NCI-H526 treated with DMSO at 0.1 percent for 48 hours (cell line): ENCODE measurements around the gene ZMIZ2.
"Not testable (repeated sequence)": the region's sequence is repeated elsewhere in the genome, so short reads cannot be mapped to it uniquely, and the experiment has no call there.

Experiments
- DNase-seq: peaks from one replicate; lab custom pipeline; 2025; lab: John Stamatoyannopoulos, UW

ZMIZ2 gene

DNA sequence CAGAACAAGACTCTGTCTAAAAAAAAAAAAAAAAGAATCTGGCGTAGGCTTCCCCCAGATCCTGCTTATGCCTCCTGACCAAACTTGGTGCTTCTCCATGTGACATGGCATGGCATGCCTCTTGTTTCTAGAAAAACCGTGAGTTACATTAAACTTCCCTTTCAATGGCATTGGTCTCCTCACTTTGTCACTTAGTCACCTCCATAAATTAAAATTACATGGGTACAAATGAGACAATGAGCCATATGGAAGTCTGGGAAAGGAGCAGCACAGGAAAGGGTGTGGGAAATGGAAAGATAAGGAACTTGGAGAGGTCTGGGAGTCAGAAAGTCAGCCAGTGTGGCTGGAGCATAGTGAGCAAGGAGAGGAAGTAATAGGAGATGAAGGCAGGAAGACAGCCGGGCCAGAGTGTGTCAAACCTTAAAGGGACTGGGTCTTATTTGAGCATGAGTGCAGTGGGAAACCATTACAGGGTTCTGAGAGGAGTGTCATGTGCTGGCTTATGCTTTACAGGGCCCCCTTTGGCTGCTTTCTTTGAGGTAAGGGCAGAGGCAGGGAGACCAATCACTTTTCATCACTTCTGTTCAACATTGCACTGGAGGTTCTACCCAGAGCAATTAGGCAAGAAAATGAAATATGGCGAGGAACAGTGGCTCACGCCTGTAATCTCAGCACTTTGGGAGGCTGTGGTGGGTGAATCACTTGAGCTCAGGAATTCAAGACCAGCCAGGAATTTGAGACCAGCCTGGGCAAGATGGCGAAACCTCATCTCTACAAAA, 21.3 kb upstream of the ZMIZ2 start:
- DNase-seq = no peak

DNA sequence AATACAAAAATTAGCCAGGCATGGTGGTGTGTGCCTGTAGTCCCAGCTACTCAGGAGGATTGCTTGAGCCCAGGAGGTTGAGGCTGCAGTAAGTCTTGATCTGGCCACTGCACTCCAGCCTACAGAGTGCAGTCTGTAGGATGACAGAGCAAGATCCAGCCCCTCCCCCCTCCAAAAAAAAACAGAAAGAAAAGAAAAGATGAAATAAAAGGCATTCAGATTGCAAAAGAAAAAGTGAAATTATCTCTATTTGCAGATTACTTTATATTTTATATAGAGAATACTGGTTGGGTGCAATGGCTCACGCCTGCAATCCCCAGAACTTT, 20.7 kb upstream of the ZMIZ2 start:
- no peak for DNase-seq

DNA sequence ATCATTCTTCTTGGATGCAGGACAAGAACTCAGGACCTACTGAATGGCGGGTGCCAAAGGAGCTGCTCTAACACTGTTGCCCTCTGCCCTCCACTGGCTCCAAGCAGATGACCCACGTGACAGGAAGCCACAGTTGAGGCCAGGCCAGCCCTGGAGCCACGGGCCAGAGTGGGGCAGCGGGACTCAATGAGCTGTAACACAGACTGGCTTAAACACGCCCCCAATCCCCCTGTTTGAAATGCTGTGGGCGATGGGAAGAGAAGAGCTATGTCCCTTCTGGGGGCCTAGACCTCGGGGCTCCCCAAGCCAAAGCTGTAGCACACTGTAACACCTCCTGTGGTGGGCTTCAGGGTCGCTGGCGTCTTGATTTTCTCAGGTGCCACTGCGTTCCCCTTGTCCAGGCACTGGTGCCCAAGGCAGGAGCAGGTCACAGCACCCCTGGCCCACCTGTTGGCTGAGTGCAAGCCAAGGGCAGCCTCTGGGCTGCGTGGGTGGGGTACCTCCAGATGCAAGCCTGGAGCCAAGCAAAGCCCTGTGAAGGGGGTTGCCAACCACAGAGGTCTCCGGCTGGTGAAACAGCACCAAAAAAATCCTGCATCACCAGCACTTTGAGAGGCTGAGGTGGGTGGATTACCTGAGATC, 18.6 kb upstream of the ZMIZ2 start:
- DNase-seq = no peak

DNA sequence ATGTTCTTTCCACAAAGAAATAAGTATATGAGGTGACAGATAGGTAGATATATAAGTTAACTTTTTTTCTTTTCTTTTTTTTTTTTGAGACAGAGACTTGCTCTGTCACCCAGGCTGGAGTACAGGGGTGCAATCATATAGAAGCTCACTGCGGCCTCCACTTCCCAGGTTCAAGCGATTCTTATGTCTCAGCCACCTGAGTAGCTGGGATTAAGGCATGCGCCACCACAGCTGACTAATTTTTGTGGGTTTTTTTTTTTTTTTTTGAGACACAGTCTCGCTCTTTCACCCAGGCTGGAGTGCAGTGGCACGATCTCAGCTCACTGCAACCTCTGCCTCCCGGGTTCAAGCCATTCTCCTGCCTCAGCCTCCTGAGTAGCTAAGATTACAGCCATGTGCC, 15.7 kb upstream of the ZMIZ2 start:
- DNase-seq = not testable (repeated sequence)

DNA sequence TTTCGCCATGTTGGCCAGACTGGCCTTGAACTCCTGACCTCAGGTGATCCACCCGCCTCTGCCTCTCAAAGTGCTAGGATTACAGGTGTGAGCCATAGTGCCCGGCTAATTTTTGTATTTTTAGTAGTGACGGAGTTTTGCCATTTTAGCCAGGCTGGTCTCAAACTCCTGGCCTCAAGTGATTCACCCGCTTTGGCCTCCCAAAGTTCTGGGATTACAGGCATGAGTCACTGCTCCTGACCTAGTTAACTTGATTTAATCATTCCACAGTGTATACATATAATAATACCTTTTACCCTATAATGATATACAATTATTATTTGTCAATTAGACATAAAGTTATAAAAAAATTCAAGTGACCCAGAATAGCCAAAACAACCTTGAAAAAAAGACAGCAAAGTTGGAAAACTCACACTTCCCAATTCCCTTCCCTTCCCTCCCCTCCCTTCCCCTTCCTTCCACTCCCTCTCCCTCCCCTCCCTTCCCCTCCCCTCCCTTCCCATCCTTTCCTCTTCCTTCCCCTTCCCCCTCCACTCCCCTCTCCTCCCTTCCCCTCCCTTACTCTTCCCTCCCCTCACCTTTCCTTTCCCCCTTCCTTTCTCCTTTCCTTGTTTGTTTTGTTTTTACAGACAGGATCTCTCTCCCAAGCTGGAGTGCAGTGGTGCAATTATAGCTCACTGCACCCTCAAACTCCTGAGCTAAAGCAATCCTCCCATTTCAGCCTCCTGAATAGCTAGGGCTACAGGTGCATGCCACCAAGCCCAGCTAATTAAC, 14.8 kb upstream of the ZMIZ2 start:
- no peak for DNase-seq

DNA sequence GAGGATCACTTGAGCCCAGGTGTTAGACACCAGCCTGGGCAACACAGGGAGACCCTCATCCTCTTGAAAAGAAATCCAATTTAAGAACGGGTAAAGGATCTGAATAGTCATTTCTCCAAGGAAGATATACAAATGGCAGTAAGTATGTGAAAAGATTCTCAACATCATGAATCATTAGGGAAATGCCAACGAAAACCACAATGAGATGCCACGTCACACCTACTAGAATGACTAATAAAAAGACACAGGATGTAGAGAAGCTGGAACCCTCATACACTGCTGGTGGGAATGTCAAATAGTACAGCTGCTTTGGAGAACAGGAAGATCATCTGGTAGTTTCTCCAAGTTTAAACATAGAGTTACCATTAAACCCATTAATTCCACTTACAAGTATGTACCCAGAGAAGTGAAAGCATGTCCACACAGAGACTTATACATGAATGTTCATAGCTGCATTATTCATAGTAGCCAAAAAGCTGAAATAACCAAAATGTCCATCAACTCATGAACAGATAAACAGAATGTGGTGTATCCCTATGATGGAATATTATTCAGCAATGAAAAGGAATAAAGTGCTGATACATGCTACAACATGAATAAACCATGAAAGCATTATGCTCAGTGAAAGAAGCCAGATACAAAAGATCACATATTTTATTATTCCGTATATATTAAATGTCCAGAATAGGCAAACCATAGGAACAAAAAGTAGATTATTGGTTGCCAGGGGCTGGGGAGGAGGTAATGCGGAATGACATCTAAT, 13.1 kb upstream of the ZMIZ2 start:
- DNase-seq = no peak

DNA sequence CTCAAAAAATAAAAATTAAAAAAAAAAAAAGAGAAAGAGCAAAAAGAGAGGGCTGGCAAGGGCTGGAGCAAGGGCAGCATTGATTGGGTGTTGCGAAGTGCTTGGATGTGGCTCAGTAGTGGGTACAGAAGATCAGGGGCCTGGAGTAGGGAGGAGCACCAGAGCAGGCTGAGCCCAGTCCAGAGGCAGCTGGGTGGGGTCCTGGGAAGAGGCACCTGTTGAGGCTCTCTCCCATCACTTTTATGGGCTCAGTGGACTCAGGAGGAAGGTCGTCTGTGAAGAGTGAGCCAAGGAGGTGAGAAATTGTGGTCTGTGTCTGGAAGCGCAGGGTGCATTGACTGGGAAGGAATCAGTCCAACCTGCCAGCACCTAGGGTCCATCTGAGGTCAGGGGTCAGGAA, 11.8 kb upstream of the ZMIZ2 start:
- DNase-seq = no peak

DNA sequence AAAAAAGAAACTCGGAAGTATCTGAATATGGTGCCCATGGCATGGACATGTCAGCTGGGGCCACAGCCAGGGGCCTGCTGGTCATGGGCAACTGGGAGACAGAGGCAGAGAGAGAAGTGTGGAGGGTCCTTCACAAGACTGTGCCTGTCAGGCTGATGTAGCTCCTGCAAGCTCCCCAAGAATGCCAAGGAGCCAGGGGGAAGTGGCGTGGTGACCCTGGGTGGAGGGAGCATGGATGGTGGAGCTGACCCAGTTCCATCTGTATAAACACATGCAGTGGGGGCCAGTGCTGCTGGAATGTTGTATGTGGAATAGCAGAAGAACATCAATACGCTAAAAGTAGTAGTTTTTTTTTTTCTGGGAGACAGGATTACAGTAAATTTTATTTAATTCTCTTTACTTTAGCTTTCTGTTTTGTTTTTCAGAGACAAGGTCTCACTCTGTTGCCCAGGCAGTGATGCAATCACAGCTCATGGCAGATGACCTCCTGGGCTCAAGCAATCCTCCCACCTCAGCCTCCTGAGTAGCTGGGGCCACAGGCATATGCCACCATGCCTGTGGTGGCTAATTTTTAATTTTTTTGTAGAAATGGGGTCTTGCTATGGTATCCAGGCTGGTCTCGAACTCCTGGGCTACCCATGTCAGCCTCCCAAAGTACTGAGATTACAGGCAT, 10.5 kb upstream of the ZMIZ2 start:
- DNase-seq = no peak

DNA sequence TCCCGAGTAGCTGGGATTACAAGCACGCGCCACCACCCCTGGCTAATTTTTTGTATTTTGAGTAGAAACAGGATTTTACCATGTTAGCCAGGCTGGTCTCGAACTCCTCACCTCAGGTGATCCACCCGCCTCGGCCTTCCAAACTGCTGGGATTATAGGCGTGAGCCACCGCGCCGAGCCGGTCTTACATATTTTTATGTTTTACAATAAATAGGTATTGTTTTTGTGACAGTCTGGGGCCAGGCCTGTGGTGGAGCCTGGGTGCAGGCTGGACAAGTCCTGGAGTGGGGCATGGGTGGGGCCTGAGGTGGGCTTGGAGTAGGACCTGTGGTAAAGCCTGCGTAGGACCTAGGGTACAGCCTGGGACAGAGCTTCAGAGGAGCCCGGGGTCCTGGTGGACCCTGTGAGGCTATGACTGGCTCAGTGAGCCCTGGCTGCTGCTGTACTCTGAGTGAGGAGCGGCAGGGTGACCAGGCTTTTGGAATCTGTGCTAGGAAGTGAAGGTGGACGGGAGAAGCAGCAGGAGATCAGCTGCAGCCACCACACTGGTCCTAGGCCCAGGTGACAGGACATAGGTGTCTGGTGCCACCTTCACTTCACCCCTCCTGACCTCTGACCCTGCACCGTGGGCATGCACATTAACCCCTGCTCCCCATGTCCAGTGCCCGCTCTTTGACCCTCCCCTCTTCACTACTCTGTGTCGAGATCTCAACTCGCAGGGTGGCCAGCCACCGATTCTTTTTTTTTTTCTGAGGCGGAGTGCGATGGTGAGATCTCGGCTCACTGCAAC, 9.6 kb upstream of the ZMIZ2 start:
- DNase-seq = no peak

DNA sequence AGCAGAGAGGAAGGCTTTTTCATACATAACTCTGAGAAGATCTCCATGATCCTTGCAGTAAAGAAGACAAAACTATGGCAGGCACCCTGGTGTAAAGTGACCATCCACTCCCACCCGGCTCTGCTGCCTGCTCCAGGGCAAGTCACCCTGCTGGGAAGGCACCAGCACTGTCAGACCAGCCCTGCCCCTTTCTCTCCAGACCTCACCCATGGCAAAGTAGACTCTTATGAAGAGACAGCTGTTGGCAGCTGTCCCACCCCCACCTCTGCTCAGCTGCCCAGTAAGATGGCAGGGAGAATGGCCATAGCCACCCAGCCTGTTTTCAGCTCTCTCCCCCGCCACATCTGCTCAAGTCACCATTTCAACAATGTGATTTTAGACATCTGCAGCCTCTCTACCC, 8.6 kb upstream of the ZMIZ2 start:
- DNase-seq = no peak

DNA sequence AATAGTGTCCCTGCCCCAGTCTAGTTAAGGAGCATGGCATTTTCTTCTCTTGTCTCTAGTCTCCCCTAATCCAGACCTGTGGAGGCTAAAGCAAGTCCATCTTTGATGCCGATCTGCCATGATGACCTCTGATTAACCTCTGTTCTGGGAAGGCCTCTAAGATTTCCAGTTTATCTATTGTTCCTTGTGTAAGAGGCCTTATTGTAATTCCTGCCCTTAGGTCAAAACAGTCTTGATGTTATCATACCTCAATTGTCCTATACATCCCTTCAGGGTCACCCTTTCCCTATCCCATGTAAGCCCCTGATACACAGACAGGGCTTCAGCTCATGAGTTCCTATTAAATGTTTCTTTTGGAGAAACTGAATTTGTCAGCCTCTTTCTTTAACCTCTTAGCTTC, 4.9 kb upstream of the ZMIZ2 start:
- no peak for DNase-seq

DNA sequence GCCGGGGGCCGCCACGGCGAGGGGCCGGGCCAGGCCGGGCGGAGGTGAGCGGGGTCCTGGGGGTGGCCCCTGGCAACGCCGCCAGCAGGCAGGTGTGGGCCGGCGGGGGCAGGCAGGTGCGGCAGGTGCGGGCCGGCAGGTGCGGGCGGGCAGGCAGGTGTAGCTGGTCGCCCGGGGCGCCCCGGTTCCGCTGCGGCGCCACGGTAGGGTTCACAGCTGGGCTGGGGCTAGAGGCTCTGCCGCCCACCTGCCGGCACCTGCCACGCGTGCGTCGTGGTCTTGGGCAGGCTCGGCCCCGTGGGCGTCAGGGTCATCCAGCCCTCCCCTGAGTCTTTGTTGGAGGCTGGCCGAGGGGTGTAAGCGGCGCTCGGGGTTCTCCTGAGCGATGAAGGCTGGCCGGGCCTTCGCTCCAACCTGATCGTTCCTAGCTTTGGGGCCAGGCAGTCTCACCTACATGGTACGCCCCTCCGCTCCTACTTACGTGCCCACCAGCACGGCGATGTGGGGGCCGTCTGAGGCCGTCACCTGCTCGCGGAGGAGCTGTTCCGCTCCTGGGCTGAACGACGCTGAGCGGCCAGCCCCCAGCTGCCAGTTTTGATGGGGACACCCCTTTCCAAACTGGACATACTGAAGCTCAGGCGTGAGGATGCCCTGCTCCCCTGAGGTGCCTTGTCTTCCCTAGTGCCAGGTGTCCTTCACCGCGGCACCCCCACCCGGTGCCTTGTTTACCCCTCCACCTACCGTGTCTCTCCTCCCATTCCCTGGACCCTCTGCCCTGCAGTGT, 493 bp downstream of the ZMIZ2 start:
- peak; percentile 57 for DNase-seq

DNA sequence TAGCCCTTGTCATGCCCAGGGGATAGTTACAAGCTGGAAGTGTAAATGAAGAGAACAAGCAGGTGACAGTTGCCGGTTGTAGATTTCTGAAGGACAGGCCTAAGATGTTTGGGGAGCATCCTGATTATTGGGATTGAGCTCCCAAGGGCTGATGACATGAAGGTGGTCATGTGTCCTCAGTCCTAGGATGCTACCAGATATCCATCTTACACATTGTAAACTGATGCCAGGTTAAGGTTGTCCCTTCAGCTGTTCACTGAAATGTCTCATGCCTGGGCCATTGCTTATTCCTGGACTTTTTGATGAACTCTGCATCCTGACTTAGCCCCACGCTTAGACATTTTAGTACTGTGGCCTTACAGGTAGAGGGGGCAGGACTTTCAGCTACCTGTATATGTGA, 1.3 kb downstream of the ZMIZ2 start:
- no peak for DNase-seq

DNA sequence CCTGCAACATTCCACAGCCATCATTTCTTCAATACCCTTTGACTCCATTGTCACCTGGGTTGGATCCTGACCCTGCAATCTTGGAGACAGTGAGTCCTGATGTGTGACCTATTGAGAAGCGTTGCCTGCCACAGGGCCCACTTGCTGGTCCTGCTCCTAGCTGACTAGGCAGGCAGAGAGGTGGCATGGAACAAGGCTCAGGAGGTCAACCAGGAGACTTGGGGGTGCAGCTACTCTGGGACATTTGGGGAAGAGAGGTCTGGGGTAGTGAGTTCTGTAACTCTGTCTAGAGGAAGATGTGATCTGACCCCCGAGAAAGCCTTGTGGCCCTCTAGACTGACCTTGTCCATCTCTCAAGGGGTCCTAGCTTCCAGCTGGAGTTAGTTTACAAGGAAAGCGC, 1.8 kb downstream of the ZMIZ2 start:
- DNase-seq = no peak

DNA sequence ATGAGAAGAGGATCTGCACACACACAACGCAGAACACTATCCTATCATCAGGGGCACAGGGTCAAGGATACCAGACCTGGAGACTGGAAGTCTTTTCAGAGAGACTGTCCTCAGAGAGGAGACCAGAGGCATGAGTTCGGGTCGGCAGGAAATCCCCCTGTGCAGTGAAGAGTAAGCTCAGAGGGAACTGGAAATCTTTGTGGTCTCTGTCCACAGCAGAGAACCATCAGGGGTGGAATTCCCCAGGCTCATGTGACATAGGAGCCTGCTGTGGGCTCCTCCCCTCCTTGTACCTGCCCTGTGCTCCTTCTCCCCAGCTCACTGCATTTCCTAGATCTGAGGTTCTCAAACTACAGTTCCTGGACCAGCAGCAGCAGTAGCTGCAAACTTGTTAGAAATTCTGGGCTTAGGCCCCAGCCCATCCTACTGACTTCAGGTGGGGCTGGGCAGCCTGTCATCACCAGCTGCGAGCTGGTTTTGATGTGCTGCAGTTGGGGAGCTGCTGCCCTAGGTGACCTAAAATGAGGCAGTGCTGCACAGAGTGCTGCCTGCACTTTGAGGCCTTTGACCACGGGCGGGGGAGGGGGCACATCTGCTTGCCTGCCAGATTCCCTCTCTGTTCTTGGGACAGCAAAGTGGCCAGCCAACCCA, 2.4 kb downstream of the ZMIZ2 start:
- no peak for DNase-seq

DNA sequence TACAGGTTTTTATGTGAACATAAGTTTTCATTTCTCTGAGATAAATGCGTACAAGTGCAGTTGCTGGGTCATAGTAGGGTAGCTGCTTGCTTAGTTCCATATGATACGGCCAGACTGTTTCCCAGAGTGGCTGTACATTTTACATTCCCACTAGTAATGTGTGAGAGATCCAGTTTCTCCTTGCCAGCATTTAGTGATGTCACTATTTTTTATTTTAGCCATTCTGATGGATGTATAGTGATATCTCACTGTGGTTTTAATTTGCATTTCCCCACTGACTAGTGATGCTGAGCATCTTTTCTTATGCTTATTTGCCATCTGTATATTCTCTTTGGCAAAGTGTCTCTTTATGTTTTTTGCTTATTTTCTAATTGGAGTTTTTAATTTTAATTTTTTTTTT, 4.2 kb downstream of the ZMIZ2 start:
- no peak for DNase-seq

DNA sequence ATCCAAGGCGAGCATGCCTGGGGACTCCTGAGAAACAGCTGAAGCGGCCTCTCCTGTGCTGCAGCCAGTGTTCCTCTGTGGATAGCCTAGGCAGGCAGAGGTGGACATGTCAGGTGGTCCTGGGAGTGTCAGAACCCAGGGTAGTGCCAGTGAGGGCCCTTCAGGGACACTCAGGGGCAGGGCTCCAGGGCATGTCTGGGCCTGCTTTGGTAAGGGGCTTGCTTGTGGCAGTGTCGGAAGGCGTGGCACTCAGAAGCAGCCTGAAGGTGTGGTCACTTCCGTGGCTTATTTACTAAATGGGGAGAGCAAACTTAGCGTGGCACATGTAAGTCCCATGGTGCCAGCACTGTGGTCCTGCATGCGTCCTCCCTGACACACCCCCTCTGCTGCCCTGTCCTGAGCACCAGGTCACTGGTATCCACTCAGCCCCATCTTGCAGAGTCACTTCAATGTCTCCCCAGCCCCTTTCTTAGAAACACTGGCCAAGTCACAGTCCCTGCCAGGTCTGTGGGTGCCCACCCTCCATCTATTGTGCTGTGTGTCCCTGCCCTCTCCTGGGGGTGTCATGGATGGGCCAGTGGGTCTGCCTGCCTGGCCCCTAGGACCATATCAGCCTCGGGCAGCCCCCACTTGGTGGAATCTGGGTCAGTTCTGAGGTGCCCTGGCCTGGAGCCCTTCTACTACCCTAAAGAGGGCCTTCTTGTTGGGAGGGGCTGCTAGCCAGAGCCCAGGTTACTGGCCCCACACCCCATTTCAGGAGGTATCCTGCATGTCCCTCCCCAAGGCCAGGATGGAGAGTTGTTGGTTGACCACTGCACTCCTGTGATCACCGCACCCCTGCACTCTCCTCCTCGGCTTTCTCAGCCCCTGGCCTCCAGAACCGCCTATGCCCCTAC, 6.4 kb downstream of the ZMIZ2 start:
- DNase-seq = no peak

DNA sequence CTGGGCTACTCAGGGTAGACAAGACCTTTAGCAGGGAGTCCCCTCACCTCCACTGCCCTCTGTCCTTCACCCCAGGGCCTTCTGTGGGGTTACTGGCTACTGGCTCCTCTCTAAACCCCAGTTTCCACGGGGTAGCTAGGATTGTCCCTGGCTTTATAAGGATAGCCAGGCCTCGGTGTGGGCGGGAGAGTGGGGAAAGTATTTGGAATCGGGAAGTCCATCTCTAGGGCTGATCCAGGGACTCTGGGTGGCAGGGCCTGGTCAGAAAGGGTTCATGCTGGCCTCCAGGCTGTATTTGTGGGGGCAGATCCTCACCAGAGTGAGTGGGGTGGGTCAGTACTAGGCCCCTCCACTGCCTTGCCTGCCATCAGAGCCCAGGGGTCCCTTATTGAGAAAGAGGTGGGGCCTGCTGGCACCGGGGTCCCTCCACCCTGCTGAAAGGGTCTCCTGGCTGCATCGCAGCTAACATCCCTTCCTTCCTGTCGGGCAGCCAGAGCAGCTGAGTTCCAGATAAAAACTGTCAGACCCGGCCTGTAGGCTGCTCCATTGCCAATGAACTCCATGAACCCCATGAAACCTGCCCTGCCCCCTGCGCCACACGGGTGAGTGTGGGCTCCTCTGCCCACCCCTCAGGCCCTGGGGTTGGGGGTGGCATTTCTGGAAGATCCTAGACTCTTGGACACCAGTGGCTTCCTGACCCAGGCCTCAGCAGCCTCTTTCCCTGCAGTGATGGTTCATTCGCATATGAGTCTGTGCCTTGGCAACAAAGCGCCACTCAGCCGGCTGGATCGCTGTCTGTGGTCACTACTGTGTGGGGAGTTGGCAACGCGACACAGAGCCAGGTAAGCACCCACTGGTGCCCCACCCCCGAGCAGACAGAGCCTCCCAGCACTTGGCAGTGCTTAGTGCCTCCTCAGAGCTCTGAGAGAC, 7.3 kb downstream of the ZMIZ2 start:
- no peak for DNase-seq
